GM19468 (cell line): ENCODE measurements around the gene MYH11.
"Not testable (repeated sequence)": the region's sequence is repeated elsewhere in the genome, so short reads cannot be mapped to it uniquely, and the experiment has no call there.

Experiments
- ATAC-seq: cut with Tn5 transposase; IDR thresholded peaks from one replicate; pipeline ENCODE4 v1.9.1; 2021; ENCODE audit warnings: mild to moderate bottlenecking, moderate library complexity, moderate number of reproducible peaks; ENCODE audit not compliant: unreplicated experiment; ENCODE audit errors: extremely low read depth

Gene MYH11

GRCh38 chr16:15694499-15694898 is 162.3 kb downstream of the MYH11 start:
- ATAC-seq, result no peak

GRCh38 chr16:15692508-15692907 is 164.3 kb downstream of the MYH11 start:
- not testable (repeated sequence) for ATAC-seq

GRCh38 chr16:15691046-15691445 is 165.8 kb downstream of the MYH11 start:
- no peak for ATAC-seq

GRCh38 chr16:15690296-15690695 is 166.5 kb downstream of the MYH11 start:
- ATAC-seq, result no peak

- no peak for ATAC-seq
Measured at GRCh38 chr16:15689290-15689689, 167.5 kb downstream of the MYH11 start.

GRCh38 chr16:15686287-15686686 is 170.5 kb downstream of the MYH11 start:
- no peak for ATAC-seq

- no peak for ATAC-seq
Measured at GRCh38 chr16:15682105-15682570, 174.7 kb downstream of the MYH11 start.

GRCh38 chr16:15677447-15677846 is 179.4 kb downstream of the MYH11 start:
- no peak for ATAC-seq

- ATAC-seq, result no peak
Measured at GRCh38 chr16:15676506-15676905, 180.3 kb downstream of the MYH11 start.

- ATAC-seq, result no peak
Measured at GRCh38 chr16:15674571-15674970, 182.3 kb downstream of the MYH11 start.

GRCh38 chr16:15672514-15673167 is 184.2 kb downstream of the MYH11 start:
- ATAC-seq, result no peak

- not testable (repeated sequence) for ATAC-seq
Measured at GRCh38 chr16:15672127-15672513, 184.7 kb downstream of the MYH11 start.

- no peak for ATAC-seq
Measured at GRCh38 chr16:15671530-15672117, 185.2 kb downstream of the MYH11 start.

GRCh38 chr16:15667091-15667742 is 189.6 kb downstream of the MYH11 start:
- no peak for ATAC-seq

- no peak for ATAC-seq
Measured at GRCh38 chr16:15665107-15665506, 191.7 kb downstream of the MYH11 start.

- ATAC-seq, result no peak
Measured at GRCh38 chr16:15660203-15660601, 196.6 kb downstream of the MYH11 start.

GRCh38 chr16:15658556-15658955 is 198.3 kb downstream of the MYH11 start:
- ATAC-seq, result no peak

GRCh38 chr16:15658149-15658548 is 198.7 kb downstream of the MYH11 start:
- no peak for ATAC-seq

- not testable (repeated sequence) for ATAC-seq
Measured at GRCh38 chr16:15655561-15655960, 201.3 kb downstream of the MYH11 start.

GRCh38 chr16:15654591-15654990 is 202.2 kb downstream of the MYH11 start:
- no peak for ATAC-seq

GRCh38 chr16:15653227-15653626 is 203.6 kb downstream of the MYH11 start:
- ATAC-seq, result no peak
